PC-3 (cell line): ENCODE measurements around the gene RBL1.

Source experiments
- CTCF ChIP-seq: fragments of 300-600 bp; sonication (generic); conservative IDR thresholded peaks from 2 replicates; pipeline ENCODE4 v1.5.1; 2017; ENCODE audit warnings: antibody characterized with exemption, low read depth, mild to moderate bottlenecking, low read length
- EZH2 ChIP-seq: fragments of 300-600 bp; sonication (generic); IDR thresholded peaks from one replicate; pipeline ENCODE4 v1.6.1; 2017; ENCODE audit warnings: antibody characterized with exemption, mild to moderate bottlenecking, low read length; ENCODE audit not compliant: unreplicated experiment

GRCh38 chr20:36956674-36957073 is 139.1 kb downstream of the RBL1 start:
- TF ChIP-seq CTCF (no peak), EZH2 (no peak)
